Jurkat, Clone E6-1 (cell line): ENCODE data around the gene ANXA2R.
A peak's percentile ranks its signal among the peaks of the same experiment; 100 is the strongest.
"Not testable (repeated sequence)": the region's sequence is repeated elsewhere in the genome, so short reads cannot be mapped to it uniquely, and the experiment has no call there.

Experiments used
- DNase-seq: peaks from one replicate; pipeline ENCODE4 v3.0.0-alpha.2; 2011; ENCODE audit warnings: low read depth, low spot score
- H3K4me3 ChIP-seq: 2 replicates; pipeline ENCODE4 v1.5.1; 2011; ENCODE audit warnings: mild to moderate bottlenecking, low read length, control low read depth, moderate library complexity

The ANXA2R gene

GRCh38 chr5:43063721-43064171 is 23.6 kb upstream of the ANXA2R start:
- DNase-seq = no peak
- H3K4me3 ChIP-seq = no peak overlapping the region

- DNase-seq = no peak
- H3K4me3 ChIP-seq = no peak overlapping the region
These were observed 21.4 kb upstream of the ANXA2R start for GRCh38 chr5:43061352-43062075.

GRCh38 chr5:43060020-43060419 is 19.9 kb upstream of the ANXA2R start:
- not testable (repeated sequence) for DNase-seq, H3K4me3 ChIP-seq

- not testable (repeated sequence) for DNase-seq, H3K4me3 ChIP-seq
These were observed 15.0 kb upstream of the ANXA2R start for GRCh38 chr5:43055098-43055497.

GRCh38 chr5:43051684-43052083 is 11.6 kb upstream of the ANXA2R start:
- H3K4me3 ChIP-seq = no peak overlapping the region
- DNase-seq = no peak

- no peak for DNase-seq
- no peak overlapping the region for H3K4me3 ChIP-seq
These were observed 10.3 kb upstream of the ANXA2R start for GRCh38 chr5:43050384-43050783.

GRCh38 chr5:43049236-43049635 is 9.1 kb upstream of the ANXA2R start:
- no peak overlapping the region for H3K4me3 ChIP-seq

GRCh38 chr5:43046474-43046873 is 6.4 kb upstream of the ANXA2R start:
- DNase-seq = no peak
- no peak overlapping the region for H3K4me3 ChIP-seq

More at GRCh38 chr5:43049236-43049635, 9.1 kb upstream of the ANXA2R start:
- no peak for DNase-seq

- DNase-seq = no peak
- no peak overlapping the region for H3K4me3 ChIP-seq
These were observed 5.1 kb upstream of the ANXA2R start for GRCh38 chr5:43045236-43045635.

GRCh38 chr5:43044181-43044914 is 4.2 kb upstream of the ANXA2R start:
- no peak for DNase-seq
- no peak overlapping the region for H3K4me3 ChIP-seq

GRCh38 chr5:43043400-43043756 is 3.3 kb upstream of the ANXA2R start:
- H3K4me3 ChIP-seq = peak overlapping the region; percentile 85
- no peak for DNase-seq

GRCh38 chr5:43042626-43043399 is 2.7 kb upstream of the ANXA2R start:
- peak; percentile 85 for DNase-seq

GRCh38 chr5:43042176-43042625 is 2.1 kb upstream of the ANXA2R start:
- DNase-seq = peak; percentile 81
- peak overlapping the region; percentile 85 for H3K4me3 ChIP-seq

More at GRCh38 chr5:43042626-43043399, 2.7 kb upstream of the ANXA2R start:
- H3K4me3 ChIP-seq = peak overlapping the region; percentile 85

- peak; percentile 56 for DNase-seq
These were observed 1.6 kb upstream of the ANXA2R start for GRCh38 chr5:43041669-43042175.

GRCh38 chr5:43041110-43041668 is 1.1 kb upstream of the ANXA2R start:
- DNase-seq = peak; percentile 82
- H3K4me3 ChIP-seq = peak overlapping the region; percentile 85

More at GRCh38 chr5:43041669-43042175, 1.6 kb upstream of the ANXA2R start:
- H3K4me3 ChIP-seq = peak overlapping the region; percentile 85

GRCh38 chr5:43039471-43040286 is 440 bp downstream of the ANXA2R start:
- DNase-seq = peak; percentile 67
- peak overlapping the region; percentile 85 for H3K4me3 ChIP-seq

GRCh38 chr5:43039152-43039470 is 1.0 kb downstream of the ANXA2R start:
- peak overlapping the region; percentile 85 for H3K4me3 ChIP-seq
- DNase-seq = no peak

GRCh38 chr5:43038496-43038989 is 1.6 kb downstream of the ANXA2R start:
- peak; percentile 71 for DNase-seq
- peak overlapping the region; percentile 85 for H3K4me3 ChIP-seq
